Testis (tissue), 3 donors: ENCODE measurements around the gene CNDP1. TPM values are rescaled to one million over a fixed set of nuclear protein-coding genes. Genes with fewer than 3 reads are reported as not detected.
"Not testable (repeated sequence)": the region's sequence is repeated elsewhere in the genome, so short reads cannot be mapped to it uniquely, and the experiment has no call there.

Experiments used
- DNase-seq: peaks from one replicate; pipeline ENCODE4 v3.0.0-alpha.2; 2019
- H3K27ac ChIP-seq, 2 donors: fragments of 200-600 bp; sonication (generic); one replicate each; pipeline ENCODE4 v1.5.1; 2019
- H3K27me3 ChIP-seq: fragments of 200-600 bp; sonication (generic); one replicate; pipeline ENCODE4 v1.5.1; 2019
- H3K36me3 ChIP-seq: fragments of 200-600 bp; sonication (generic); one replicate; pipeline ENCODE4 v1.5.1; 2017; ENCODE audit warnings: low read depth; ENCODE audit errors: missing control alignments
- H3K4me1 ChIP-seq: fragments of 200-600 bp; sonication (generic); one replicate; pipeline ENCODE4 v1.5.1; 2019
- H3K4me3 ChIP-seq, 2 donors: fragments of 200-600 bp; sonication (generic); one replicate each; pipeline ENCODE4 v1.5.1; 2017 to 2019
- H3K9me3 ChIP-seq: fragments of 200-600 bp; sonication (generic); one replicate; pipeline ENCODE4 v1.5.1; 2017
- CTCF ChIP-seq, 3 experiments: fragments of 450-650 bp in 2 of 3; fragments of 200-600 bp in 1 of 3; sonication (generic) in 1 of 3; IDR thresholded peaks; one replicate each; pipeline ENCODE4 v1.5.1; 2016 to 2019; ENCODE audit warnings: antibody characterized with exemption in 3 of 3, mild to moderate bottlenecking in 2 of 3, moderate library complexity in 1 of 3
- POLR2A ChIP-seq: fragments of 450-650 bp; IDR thresholded peaks from one replicate; pipeline ENCODE4 v1.6.1; 2017; ENCODE audit warnings: antibody characterized with exemption, mild to moderate bottlenecking, moderate library complexity
- WGBS, 2 donors: methylation state at CpG; one replicate each; pipeline ENCODE4 v1.1.5; 2018; 5-methylcytosine and 5-hydroxymethylcytosine counted together
- intact Hi-C: fragments of 100-400 bp; cut with DNase I; formaldehyde crosslinking; loops from one replicate; pipeline ENCODE4 v1.15.1; 2023; ENCODE audit warnings: low total_unique reads
- polyA plus RNA-seq: library from polyadenylated mRNA; stranded (reverse); fragments of 350-450 nt; fragmentation: Illumina TruSeq; extraction: RNeasy Lipid Tissue Mini Kit (QIAGEN cat#74804); gene quantifications from one replicate; pipeline ENCODE4 v1.2.3, GENCODE V29; 2014; ENCODE audit warnings: low read depth, low replicate concordance; ENCODE audit not compliant: insufficient read depth
- total RNA-seq, 2 donors: library from RNA; depleted of rRNA; stranded (reverse); fragments of >200 nt; gene quantifications; one replicate each; pipeline ENCODE4 v1.2.3, GENCODE V29; 2016

The CNDP1 gene
- total and polyA plus RNA-seq, 3 donors from 2014 or later, result 0.31 to 1.3 (median 0.40) TPM

GRCh38 chr18:74562775-74563174 lies 28.5 kb downstream of the CNDP1 start:
- 69 to 82% methylated on average over 4 of the region's 4 CpGs for WGBS, 2 donors
- H3K4me3 ChIP-seq, result no peak overlapping the region
- H3K36me3 ChIP-seq, result no peaks in the 10 kb centered on the region
- H3K9me3 ChIP-seq, result no peaks in the 10 kb centered on the region
- H3K4me1 ChIP-seq, result no peaks in the 10 kb centered on the region
- no peak for DNase-seq
- TF ChIP-seq CTCF (IDR thresholded peaks at IDR 0.05) (no peak), POLR2A (no peak)
- intact Hi-C loops, result no loop called here
- H3K27me3 ChIP-seq, result no peaks in the 10 kb centered on the region
- no peak overlapping the region for H3K27ac ChIP-seq

GRCh38 chr18:74563999-74564398 lies 29.7 kb downstream of the CNDP1 start:
- WGBS, 2 donors, result 30 to 39% methylated on average over 3 of the region's 3 CpGs

GRCh38 chr18:74565164-74565563 lies 30.9 kb downstream of the CNDP1 start:
- H3K27ac ChIP-seq, H3K27me3 ChIP-seq, H3K4me1 ChIP-seq, H3K4me3 ChIP-seq, H3K36me3 ChIP-seq, DNase-seq, intact Hi-C loops, H3K9me3 ChIP-seq: not testable (repeated sequence)
- 92 to 100% methylated on average over 1 of the region's 1 CpG for WGBS, 2 donors

More at GRCh38 chr18:74563999-74564398, 29.7 kb downstream of the CNDP1 start:
- no peaks in the 10 kb centered on the region for H3K9me3 ChIP-seq
- intact Hi-C loops, result no loop called here
- H3K4me3 ChIP-seq, result no peak overlapping the region
- H3K36me3 ChIP-seq, result no peaks in the 10 kb centered on the region
- no peak overlapping the region for H3K27ac ChIP-seq
- H3K4me1 ChIP-seq, result no peaks in the 10 kb centered on the region
- H3K27me3 ChIP-seq, result no peaks in the 10 kb centered on the region
- no peak for TF ChIP-seq POLR2A
- no peak for TF ChIP-seq CTCF (IDR thresholded peaks at IDR 0.05)
- DNase-seq, result no peak

- intact Hi-C loops, DNase-seq, H3K4me1 ChIP-seq, H3K9me3 ChIP-seq, H3K4me3 ChIP-seq, H3K27me3 ChIP-seq, H3K27ac ChIP-seq, H3K36me3 ChIP-seq: not testable (repeated sequence)
- WGBS, 2 donors, result 85 to 100% methylated on average over 3 of the region's 3 CpGs
Observed at GRCh38 chr18:74565993-74566392, 31.7 kb downstream of the CNDP1 start.

- intact Hi-C loops, result no loop called here
- no peak overlapping the region for H3K4me3 ChIP-seq
- DNase-seq, result no peak
- 80% methylated on average over 7 of the region's 7 CpGs for WGBS, 2 donors
- H3K36me3 ChIP-seq, result no peaks in the 10 kb centered on the region
- no peaks in the 10 kb centered on the region for H3K4me1 ChIP-seq
- H3K27ac ChIP-seq, result no peak overlapping the region
- no peak for TF ChIP-seq CTCF (IDR thresholded peaks at IDR 0.05)
- TF ChIP-seq POLR2A, result no peak
- H3K9me3 ChIP-seq, result no peaks in the 10 kb centered on the region
- no peaks in the 10 kb centered on the region for H3K27me3 ChIP-seq
Observed at GRCh38 chr18:74567822-74568221, 33.5 kb downstream of the CNDP1 start.

- intact Hi-C loops, result no loop called here
- no peak overlapping the region for H3K27ac ChIP-seq
- no peak overlapping the region for H3K4me3 ChIP-seq
- no peaks in the 10 kb centered on the region for H3K36me3 ChIP-seq
- H3K4me1 ChIP-seq, result no peaks in the 10 kb centered on the region
- H3K27me3 ChIP-seq, result no peaks in the 10 kb centered on the region
- TF ChIP-seq CTCF (IDR thresholded peaks at IDR 0.05) (no peak), POLR2A (no peak)
- WGBS, 2 donors, result 86 to 89% methylated on average over 4 of the region's 4 CpGs
- DNase-seq, result no peak
- no peaks in the 10 kb centered on the region for H3K9me3 ChIP-seq
Observed at GRCh38 chr18:74569401-74569800, 35.1 kb downstream of the CNDP1 start.
